HEK293T (cell line): ENCODE data around the gene EIF4E3.

ENCODE experiments used
- ARNT ChIP-seq: fragments of 450-650 bp; IDR thresholded peaks from 2 replicates; pipeline ENCODE4 v1.6.1; 2017; ENCODE audit warnings: mild to moderate bottlenecking
- ELF4 ChIP-seq: fragments of 450-650 bp; IDR thresholded peaks from 2 replicates; pipeline ENCODE4 v1.6.1; 2017; ENCODE audit warnings: antibody characterized with exemption
- FOXA1 ChIP-seq: fragments of 450-650 bp; IDR thresholded peaks from 2 replicates; pipeline ENCODE4 v1.6.1; 2016; ENCODE audit warnings: mild to moderate bottlenecking
- FOXK2 ChIP-seq: fragments of 450-650 bp; IDR thresholded peaks from 2 replicates; pipeline ENCODE4 v1.6.1; 2016; ENCODE audit warnings: mild to moderate bottlenecking
- FOXM1 ChIP-seq: fragments of 450-650 bp; IDR thresholded peaks from 2 replicates; pipeline ENCODE4 v1.6.1; 2017; ENCODE audit warnings: mild to moderate bottlenecking, borderline replicate concordance
- HDGF ChIP-seq: fragments of 450-650 bp; IDR thresholded peaks from 2 replicates; pipeline ENCODE4 v1.6.1; 2017; ENCODE audit warnings: antibody characterized with exemption, borderline replicate concordance
- L3MBTL2 ChIP-seq: fragments of 450-650 bp; conservative IDR thresholded peaks from 2 replicates; pipeline ENCODE4 v1.6.1; 2016; ENCODE audit warnings: mild to moderate bottlenecking
- LEF1 ChIP-seq: fragments of 450-650 bp; IDR thresholded peaks from 2 replicates; pipeline ENCODE4 v1.6.1; 2017; ENCODE audit warnings: mild to moderate bottlenecking, borderline replicate concordance
- SP1 ChIP-seq: fragments of 450-650 bp; IDR thresholded peaks from 2 replicates; pipeline ENCODE4 v1.6.1; 2017
- TARDBP ChIP-seq: fragments of 450-650 bp; IDR thresholded peaks from 2 replicates; pipeline ENCODE4 v1.6.1; 2016
- ZNF384 ChIP-seq: fragments of 450-650 bp; IDR thresholded peaks from 2 replicates; pipeline ENCODE4 v1.6.1; 2016
- TF ChIP-seq, protein P1 (sequence below): fragments of 450-650 bp; IDR thresholded peaks from 2 replicates; pipeline ENCODE4 v1.6.1; 2016

DNA sequence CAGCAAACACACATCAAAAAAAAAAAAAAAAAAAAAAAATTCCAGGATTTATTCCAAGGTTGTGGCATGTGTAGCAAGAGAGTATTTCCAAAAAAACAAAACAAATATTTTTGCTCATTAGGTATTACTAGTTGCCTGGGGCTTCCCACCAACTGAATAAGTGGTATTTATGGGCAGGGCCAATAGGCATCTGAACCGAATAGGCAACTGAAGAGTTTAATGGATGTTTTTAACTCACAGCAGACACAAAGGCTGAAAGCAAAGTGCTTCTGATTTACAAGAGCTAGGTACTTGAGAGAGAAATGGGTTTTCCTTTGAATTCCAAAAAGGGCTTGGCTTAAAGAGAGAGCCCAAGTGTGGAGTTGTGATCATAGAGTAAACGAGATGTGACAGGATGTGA is 21.4 kb downstream of the EIF4E3 start:
- TF ChIP-seq HDGF (no peak), ARNT (no peak), FOXM1 (no peak), LEF1 (no peak), L3MBTL2 (no peak), SP1 (no peak), FOXK2 (no peak), ELF4 (no peak), FOXA1 (no peak), ZNF384 (no peak), TARDBP (no peak)
- TF ChIP-seq, protein P1, sequence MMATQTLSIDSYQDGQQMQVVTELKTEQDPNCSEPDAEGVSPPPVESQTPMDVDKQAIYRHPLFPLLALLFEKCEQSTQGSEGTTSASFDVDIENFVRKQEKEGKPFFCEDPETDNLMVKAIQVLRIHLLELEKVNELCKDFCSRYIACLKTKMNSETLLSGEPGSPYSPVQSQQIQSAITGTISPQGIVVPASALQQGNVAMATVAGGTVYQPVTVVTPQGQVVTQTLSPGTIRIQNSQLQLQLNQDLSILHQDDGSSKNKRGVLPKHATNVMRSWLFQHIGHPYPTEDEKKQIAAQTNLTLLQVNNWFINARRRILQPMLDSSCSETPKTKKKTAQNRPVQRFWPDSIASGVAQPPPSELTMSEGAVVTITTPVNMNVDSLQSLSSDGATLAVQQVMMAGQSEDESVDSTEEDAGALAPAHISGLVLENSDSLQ, result no peak
